ENCODE measurements around the gene FAM90A1.
"Not testable (repeated sequence)": the region's sequence is repeated elsewhere in the genome, so short reads cannot be mapped to it uniquely, and the experiment has no call there.

DNA sequence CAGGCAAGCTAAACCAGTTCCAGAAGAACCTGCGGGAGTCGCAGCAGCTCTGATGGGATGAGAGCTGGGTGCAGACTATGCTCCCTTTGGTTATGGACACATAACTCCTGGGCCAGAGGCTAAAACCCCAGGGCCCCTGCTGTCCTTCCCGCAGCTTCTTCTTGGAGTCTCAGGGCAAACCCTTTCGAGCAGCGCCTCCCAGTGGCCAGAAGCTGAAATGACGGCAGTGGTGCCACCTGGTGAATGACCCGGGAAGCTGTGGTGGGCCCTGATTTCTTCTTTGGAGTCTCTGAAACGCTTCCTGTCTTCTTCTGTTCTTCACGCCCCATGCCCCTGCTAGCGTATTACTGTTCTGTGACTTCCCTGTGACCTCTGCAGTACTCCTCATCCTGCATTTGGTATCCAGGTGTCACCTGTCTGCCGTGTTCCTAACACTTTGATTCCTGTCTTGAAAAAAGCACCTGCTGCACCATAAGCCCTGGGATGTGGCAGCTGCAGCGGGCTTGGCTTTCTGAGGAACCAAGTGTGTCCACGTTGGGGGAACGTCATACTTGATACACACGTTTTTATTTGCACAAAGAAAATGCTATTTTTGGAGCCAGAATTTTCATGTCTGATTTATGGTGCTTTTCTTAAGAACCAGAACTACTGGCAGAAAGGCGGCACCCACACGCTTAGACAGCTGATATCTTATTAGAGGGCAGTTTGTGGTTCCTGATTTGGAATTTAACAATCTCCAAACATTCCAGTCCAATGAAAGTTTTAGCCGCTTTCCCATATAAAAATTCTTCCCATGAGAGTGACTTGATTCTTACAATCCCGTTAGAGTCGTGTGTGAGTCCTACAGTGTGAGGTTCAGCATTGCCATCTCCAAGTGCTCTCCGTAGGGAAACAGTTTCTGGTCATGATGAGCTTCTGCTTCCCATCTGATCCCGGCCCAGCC, 4.5 kb upstream of the FAM90A1 start:
- peak; percentile 24 to 64 (median 54) for TF ChIP-seq CTCF (IDR thresholded peaks at IDR 0.05 in 4 of 5, conservative IDR thresholded peaks at IDR 0.05 in 1 of 5)
- not testable (repeated sequence) for TF ChIP-seq POLR2A (IDR thresholded peaks at IDR 0.05)
